COLO829 (cell line): ENCODE measurements around the gene MAZ.
A peak's percentile ranks its signal among the peaks of the same experiment; 100 is the strongest.
"Not testable (repeated sequence)": the region's sequence is repeated elsewhere in the genome, so short reads cannot be mapped to it uniquely, and the experiment has no call there.

Experiments used
- DNase-seq: peaks from one replicate; pipeline ENCODE4 v3.0.0; 2012; ENCODE audit warnings: low spot score

Gene MAZ

GRCh38 chr16:29784901-29785500, 21.3 kb upstream of the MAZ start:
- DNase-seq = no peak

GRCh38 chr16:29787155-29787554, 19.2 kb upstream of the MAZ start:
- DNase-seq = not testable (repeated sequence)

GRCh38 chr16:29789775-29790182, 16.6 kb upstream of the MAZ start:
- peak; percentile 21 for DNase-seq

- peak; percentile 100 for DNase-seq
Observed at GRCh38 chr16:29790183-29790948, 16.0 kb upstream of the MAZ start, which contains the start of gene KIF22. TSS of gene KIF22 (plus strand) at chr16:29790751. CDS start at chr16:29790760, 9 bp downstream.

- no peak for DNase-seq
Observed at GRCh38 chr16:29790949-29791844, 15.1 kb upstream of the MAZ start.

- no peak for DNase-seq
Observed at GRCh38 chr16:29791845-29792807, 14.2 kb upstream of the MAZ start.

- not testable (repeated sequence) for DNase-seq
Observed at GRCh38 chr16:29793153-29793552, 13.2 kb upstream of the MAZ start.

- DNase-seq = no peak
Observed at GRCh38 chr16:29794231-29794710, 12.1 kb upstream of the MAZ start.

GRCh38 chr16:29802416-29802935, 3.9 kb upstream of the MAZ start:
- DNase-seq = no peak

- no peak for DNase-seq
Observed at GRCh38 chr16:29804020-29804419, 2.3 kb upstream of the MAZ start.

GRCh38 chr16:29804455-29805231, 1.7 kb upstream of the MAZ start:
- DNase-seq = no peak

- peak; percentile 87 for DNase-seq
Observed at GRCh38 chr16:29805232-29806098, 864 bp upstream of the MAZ start.

GRCh38 chr16:29806641-29807425, 504 bp downstream of the MAZ start:
- DNase-seq = no peak

- peak; percentile 77 for DNase-seq
Observed at GRCh38 chr16:29807426-29808218, 1.3 kb downstream of the MAZ start.

- DNase-seq = no peak
Observed at GRCh38 chr16:29808219-29808900, 2.0 kb downstream of the MAZ start.

GRCh38 chr16:29809031-29809747, 2.9 kb downstream of the MAZ start:
- no peak for DNase-seq
